Measurements from ENCODE around the gene EARS2. TPM values are rescaled to one million over a fixed set of nuclear protein-coding genes. Genes with fewer than 3 reads are reported as not detected.

Gene EARS2
- total and polyA plus RNA-seq, 10 donors, result 9.8 to 21.8 (median 17.2) TPM

DNA sequence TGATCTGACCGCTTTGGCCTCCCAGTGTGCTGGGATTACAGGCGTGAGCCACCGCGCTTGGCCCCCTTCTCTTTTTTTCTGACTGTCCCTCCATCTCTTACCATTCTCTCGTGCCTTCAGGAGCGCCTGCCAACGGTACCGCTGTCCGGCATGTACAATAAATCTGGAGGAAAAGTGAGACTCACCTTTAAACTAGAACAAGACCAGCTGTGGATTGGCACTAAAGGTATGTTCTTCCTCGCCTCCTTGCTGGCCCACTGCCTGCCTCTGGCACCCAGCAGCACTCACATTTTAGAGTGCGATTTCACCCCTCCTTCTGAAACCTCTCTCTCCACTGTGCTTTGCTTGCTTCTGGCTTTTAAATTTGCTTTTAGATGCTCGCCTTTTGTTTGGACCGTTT lies 5.4 kb upstream of the EARS2 start:
- TF ChIP-seq, protein P1, sequence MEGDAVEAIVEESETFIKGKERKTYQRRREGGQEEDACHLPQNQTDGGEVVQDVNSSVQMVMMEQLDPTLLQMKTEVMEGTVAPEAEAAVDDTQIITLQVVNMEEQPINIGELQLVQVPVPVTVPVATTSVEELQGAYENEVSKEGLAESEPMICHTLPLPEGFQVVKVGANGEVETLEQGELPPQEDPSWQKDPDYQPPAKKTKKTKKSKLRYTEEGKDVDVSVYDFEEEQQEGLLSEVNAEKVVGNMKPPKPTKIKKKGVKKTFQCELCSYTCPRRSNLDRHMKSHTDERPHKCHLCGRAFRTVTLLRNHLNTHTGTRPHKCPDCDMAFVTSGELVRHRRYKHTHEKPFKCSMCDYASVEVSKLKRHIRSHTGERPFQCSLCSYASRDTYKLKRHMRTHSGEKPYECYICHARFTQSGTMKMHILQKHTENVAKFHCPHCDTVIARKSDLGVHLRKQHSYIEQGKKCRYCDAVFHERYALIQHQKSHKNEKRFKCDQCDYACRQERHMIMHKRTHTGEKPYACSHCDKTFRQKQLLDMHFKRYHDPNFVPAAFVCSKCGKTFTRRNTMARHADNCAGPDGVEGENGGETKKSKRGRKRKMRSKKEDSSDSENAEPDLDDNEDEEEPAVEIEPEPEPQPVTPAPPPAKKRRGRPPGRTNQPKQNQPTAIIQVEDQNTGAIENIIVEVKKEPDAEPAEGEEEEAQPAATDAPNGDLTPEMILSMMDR (IDR thresholded peaks at IDR 0.05 in 8 of 11, conservative IDR thresholded peaks at IDR 0.05 in 3 of 11), result no peak
- H3K4me1 ChIP-seq, result peaks cover 13 to 58% (median 33%) of the 10 kb centered on the region in 6 donors
- intact Hi-C loops (cut with DNase I; ENCODE audit: low total_unique reads), result no loop called here
- H3K36me3 ChIP-seq, result peaks cover 0 to 87% (median 79%) of the 10 kb centered on the region in 6 donors
- no peak overlapping the region for H3K27ac ChIP-seq
- WGBS, 5 donors, result 95 to 98% (median 96%) methylated on average over 13 of the region's 13 CpGs
- no peaks in the 10 kb centered on the region for H3K9me3 ChIP-seq
- no peaks in the 10 kb centered on the region for H3K27me3 ChIP-seq (replicated peaks in 1 of 7)
- peak; percentile 40 for DNase-seq
- H3K4me3 ChIP-seq, result no peak overlapping the region

DNA sequence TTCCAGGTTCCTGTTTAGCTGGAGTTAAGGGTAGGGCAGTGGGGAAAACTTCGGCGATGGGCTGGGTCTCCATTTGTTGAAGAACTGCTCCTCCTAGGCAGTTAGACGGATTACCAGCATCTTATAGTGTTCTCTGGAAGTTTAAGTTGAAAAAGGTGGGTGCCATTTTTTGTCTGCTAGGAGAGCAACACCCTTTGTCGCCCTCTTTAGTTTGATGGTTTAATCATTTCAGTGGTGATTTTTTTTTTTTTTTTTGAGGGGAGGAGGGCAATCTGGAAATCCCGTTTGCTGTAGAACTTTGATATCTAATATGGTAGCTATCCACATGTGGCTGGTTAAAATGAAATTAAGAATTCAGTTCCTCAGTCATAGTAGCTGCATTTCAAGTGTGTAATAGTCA lies 4.4 kb upstream of the EARS2 start:
- TF ChIP-seq POLR2A (IDR thresholded peaks at IDR 0.05) (no peak), POLR2AphosphoS5 (IDR thresholded peaks at IDR 0.05) (no peak)
- TF ChIP-seq, protein P1 (IDR thresholded peaks at IDR 0.05 in 8 of 11, conservative IDR thresholded peaks at IDR 0.05 in 3 of 11), result no peak
- intact Hi-C loops (cut with DNase I; ENCODE audit: low total_unique reads), result no loop called here
- H3K4me3 ChIP-seq, result no peak overlapping the region
- no peak for DNase-seq
- 80 to 87% (median 84%) methylated on average over 5 of the region's 5 CpGs for WGBS, 5 donors
- no peaks in the 10 kb centered on the region for H3K9me3 ChIP-seq
- no peaks in the 10 kb centered on the region for H3K27me3 ChIP-seq (replicated peaks in 1 of 7)
- H3K4me1 ChIP-seq, result peaks cover 16 to 63% (median 37%) of the 10 kb centered on the region in 6 donors
- H3K36me3 ChIP-seq, result peaks cover 0 to 78% (median 69%) of the 10 kb centered on the region in 6 donors
- H3K27ac ChIP-seq, result no peak overlapping the region

DNA sequence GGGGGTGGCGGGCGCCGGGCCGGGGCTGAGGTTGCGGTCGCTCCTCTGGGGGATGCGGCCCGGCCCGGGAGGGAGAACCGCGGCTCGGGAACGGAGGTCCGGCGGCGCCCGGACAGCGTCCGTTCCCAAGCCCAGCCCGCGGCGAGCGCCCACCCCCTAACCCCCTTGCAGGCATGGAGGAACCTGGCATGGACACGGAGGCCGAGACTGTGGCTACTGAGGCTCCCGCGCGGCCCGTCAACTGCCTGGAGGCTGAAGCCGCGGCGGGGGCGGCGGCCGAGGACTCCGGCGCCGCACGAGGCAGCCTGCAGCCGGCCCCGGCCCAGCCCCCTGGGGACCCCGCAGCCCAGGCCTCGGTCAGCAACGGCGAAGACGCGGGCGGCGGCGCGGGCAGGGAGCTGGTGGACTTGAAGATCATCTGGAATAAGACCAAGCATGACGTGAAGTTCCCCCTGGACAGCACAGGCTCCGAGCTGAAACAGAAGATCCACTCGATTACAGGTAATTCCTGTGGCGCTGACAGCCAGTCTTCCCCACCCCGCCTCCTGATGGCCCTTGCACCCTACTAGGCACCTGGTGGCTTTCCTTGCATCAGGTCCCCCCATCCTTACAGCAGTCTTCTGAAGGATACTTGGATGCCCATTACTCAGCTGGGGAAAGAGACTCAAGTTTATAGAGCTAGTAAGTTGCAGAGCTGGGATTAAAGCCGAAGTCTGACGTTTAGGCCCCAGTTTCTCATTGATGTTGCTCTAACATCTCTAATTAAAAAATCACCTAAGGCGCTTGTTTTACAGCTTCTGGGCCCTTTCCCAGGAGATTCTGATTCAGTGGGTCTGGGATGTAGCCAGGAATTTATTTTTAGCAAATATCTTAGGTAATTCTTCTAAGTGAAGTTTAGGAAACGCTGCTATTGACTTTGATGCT lies 891 bp upstream of the EARS2 start:
- Histone ChIP-seq H3K27me3 (replicated peaks in 1 of 7) (no peaks in the 10 kb centered on the region), H3K4me1 (peaks cover 20 to 61% (median 41%) of the 10 kb centered on the region in 6 donors), H3K27ac (peak overlapping the region; percentile 80 to 93 (median 90)), H3K9me3 (no peaks in the 10 kb centered on the region), H3K4me3 (peak overlapping the region; percentile 85 to 100 (median 94)), H3K36me3 (peaks cover 0 to 48% (median 37%) of the 10 kb centered on the region in 6 donors)
- TF ChIP-seq, protein P1 (IDR thresholded peaks at IDR 0.05 in 8 of 11, conservative IDR thresholded peaks at IDR 0.05 in 3 of 11), result no peak
- TF ChIP-seq POLR2AphosphoS5 (IDR thresholded peaks at IDR 0.05), result no peak
- no peak for TF ChIP-seq POLR2A (IDR thresholded peaks at IDR 0.05)
- intact Hi-C loops (cut with DNase I; ENCODE audit: low total_unique reads), result loop anchor here (5.0 to 10.0 kb wide), 2 partner anchors 34 to 53 kb away; no protein-coding TSS in a partner anchor
- WGBS, 5 donors, result 3 to 9% (median 7%) methylated on average over 15 to 60 of the region's 60 CpGs
- no peak for DNase-seq

DNA sequence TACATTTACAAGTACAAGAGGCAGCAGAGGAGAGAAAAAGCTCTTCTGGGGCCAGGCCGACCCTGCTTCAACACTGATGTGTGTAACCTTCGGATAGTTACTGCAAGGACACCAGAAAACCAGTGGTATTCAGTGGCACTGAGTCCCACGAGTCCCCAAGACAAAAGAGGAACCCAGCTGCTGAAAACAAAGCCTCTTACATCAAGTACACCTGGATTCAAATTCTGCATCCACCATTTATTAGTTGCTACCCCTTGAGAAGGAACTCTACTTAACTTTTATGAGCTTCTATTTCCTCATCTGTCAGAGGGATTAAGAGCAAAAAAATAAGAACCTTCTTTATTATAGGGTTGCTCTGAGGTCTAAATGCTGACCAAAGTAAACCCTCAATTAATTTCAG lies 2.6 kb downstream of the EARS2 start:
- Histone ChIP-seq H3K4me1 (peaks cover 20 to 40% (median 29%) of the 10 kb centered on the region in 6 donors), H3K4me3 (no peak overlapping the region), H3K27ac (no peak overlapping the region), H3K36me3 (peaks cover 0 to 48% (median 39%) of the 10 kb centered on the region in 6 donors), H3K9me3 (no peaks in the 10 kb centered on the region), H3K27me3 (replicated peaks in 1 of 7) (no peaks in the 10 kb centered on the region)
- intact Hi-C loops (cut with DNase I; ENCODE audit: low total_unique reads), result loop anchor here (10.0 kb wide), 1 partner anchor 50 kb away; no protein-coding TSS in a partner anchor
- TF ChIP-seq, protein P1 (IDR thresholded peaks at IDR 0.05 in 8 of 11, conservative IDR thresholded peaks at IDR 0.05 in 3 of 11), result no peak
- TF ChIP-seq POLR2AphosphoS5 (IDR thresholded peaks at IDR 0.05) (no peak), POLR2A (IDR thresholded peaks at IDR 0.05) (no peak)
- WGBS, 5 donors, result 75 to 89% (median 84%) methylated on average over 3 of the region's 3 CpGs
- no peak for DNase-seq
